Neural crest cell (in vitro differentiated cells): Measurements from ENCODE around the gene TRIP12. TPM values are rescaled to one million over a fixed set of nuclear protein-coding genes. Genes with fewer than 3 reads are reported as not detected.
A peak's percentile ranks its signal among the peaks of the same experiment; 100 is the strongest.
"Not testable (repeated sequence)": the region's sequence is repeated elsewhere in the genome, so short reads cannot be mapped to it uniquely, and the experiment has no call there.

ENCODE experiments used
- DNase-seq: peaks from one replicate; pipeline ENCODE4 v3.0.0; 2021; ENCODE audit warnings: low read depth, mixed read lengths, low spot score
- H3K27ac Mint-ChIP-seq: one replicate; pipeline ENCODE4 v1.8.0; 2021; ENCODE audit warnings: mild to moderate bottlenecking, mixed read lengths; ENCODE audit not compliant: unreplicated experiment
- H3K27me3 Mint-ChIP-seq: 2 replicates; pipeline ENCODE4 v1.8.0; 2021; ENCODE audit warnings: low read depth, mild to moderate bottlenecking, mixed read lengths
- H3K36me3 Mint-ChIP-seq: 2 replicates; pipeline ENCODE4 v1.8.0; 2021; ENCODE audit warnings: low read depth, mild to moderate bottlenecking, mixed read lengths
- H3K4me1 Mint-ChIP-seq: 2 replicates; pipeline ENCODE4 v1.8.0; 2021; ENCODE audit warnings: mixed read lengths
- H3K4me3 Mint-ChIP-seq: one replicate; pipeline ENCODE4 v1.8.0; 2021; ENCODE audit warnings: mild to moderate bottlenecking, mixed read lengths
- H3K9me3 Mint-ChIP-seq: 2 replicates; pipeline ENCODE4 v1.8.0; 2021; ENCODE audit warnings: mixed read lengths
- long read RNA-seq: library from polyadenylated mRNA; unstranded; transcript quantifications from one replicate; pipeline ENCODE4 v2.0.0, GENCODE V29; 2020
- total RNA-seq: library from RNA; stranded (reverse); gene quantifications from 2 replicates; pipeline ENCODE4 v1.2.1, GENCODE V29; 2021
- TF ChIP-seq, protein P1 (sequence below): fragments of 200-600 bp; sonication (generic); conservative IDR thresholded peaks from 2 replicates; pipeline ENCODE4 v1.5.0; 2021; ENCODE audit warnings: antibody characterized with exemption, mild to moderate bottlenecking

The TRIP12 gene
- total RNA-seq: 216 and 222 TPM in 2 replicates
- long read RNA-seq, partial matches to known transcripts: 23 of 56 reads
- long read RNA-seq, other reads (novel, unspliced or antisense): 31 of 56 reads

DNA sequence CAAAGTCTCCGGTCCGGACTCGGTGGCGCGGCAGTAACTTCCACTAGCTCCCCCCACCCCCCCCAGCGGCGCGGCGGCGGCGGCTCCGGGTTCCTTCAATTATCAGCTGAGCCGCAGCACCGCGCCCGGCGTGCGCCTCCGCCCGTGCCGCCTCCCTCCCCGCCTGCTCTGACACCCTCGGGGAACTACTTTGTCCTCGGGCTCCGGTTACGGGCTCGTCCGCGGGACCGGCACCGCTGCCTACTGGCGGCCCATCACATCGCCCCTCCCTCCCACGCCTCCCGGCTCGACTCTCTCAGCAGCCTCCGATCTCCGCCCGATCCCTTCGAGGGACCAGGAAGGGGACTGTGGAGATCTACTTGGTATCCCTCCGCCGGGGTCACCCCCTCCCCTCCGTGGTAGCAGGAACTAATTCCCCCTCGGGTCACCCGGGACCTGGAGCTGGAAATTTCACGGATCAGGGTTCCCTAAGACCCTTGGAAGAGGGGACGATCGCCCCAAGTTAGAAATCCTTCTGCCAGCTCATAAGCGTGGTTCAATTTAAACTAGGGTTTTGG, at the start of gene TRIP12:
TSS of gene TRIP12 (minus strand) at position 118 of the 557 bp plus-strand sequence. CDS start 41,930 bp downstream, outside the sequence.
- TF ChIP-seq, protein P1, sequence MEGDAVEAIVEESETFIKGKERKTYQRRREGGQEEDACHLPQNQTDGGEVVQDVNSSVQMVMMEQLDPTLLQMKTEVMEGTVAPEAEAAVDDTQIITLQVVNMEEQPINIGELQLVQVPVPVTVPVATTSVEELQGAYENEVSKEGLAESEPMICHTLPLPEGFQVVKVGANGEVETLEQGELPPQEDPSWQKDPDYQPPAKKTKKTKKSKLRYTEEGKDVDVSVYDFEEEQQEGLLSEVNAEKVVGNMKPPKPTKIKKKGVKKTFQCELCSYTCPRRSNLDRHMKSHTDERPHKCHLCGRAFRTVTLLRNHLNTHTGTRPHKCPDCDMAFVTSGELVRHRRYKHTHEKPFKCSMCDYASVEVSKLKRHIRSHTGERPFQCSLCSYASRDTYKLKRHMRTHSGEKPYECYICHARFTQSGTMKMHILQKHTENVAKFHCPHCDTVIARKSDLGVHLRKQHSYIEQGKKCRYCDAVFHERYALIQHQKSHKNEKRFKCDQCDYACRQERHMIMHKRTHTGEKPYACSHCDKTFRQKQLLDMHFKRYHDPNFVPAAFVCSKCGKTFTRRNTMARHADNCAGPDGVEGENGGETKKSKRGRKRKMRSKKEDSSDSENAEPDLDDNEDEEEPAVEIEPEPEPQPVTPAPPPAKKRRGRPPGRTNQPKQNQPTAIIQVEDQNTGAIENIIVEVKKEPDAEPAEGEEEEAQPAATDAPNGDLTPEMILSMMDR: no peak
- Mint-ChIP-seq H3K27ac (peak within 1 kb of the TSS; percentile 100), H3K4me1 (peaks cover 34% of the 10 kb centered on the region), H3K9me3 (no peaks in the 10 kb centered on the region), H3K36me3 (peaks cover 7% of the 10 kb centered on the region), H3K4me3 (peak within 1 kb of the TSS; percentile 100), H3K27me3 (peaks cover 4% of the 10 kb centered on the region)
- peak; percentile 87 for DNase-seq

DNA sequence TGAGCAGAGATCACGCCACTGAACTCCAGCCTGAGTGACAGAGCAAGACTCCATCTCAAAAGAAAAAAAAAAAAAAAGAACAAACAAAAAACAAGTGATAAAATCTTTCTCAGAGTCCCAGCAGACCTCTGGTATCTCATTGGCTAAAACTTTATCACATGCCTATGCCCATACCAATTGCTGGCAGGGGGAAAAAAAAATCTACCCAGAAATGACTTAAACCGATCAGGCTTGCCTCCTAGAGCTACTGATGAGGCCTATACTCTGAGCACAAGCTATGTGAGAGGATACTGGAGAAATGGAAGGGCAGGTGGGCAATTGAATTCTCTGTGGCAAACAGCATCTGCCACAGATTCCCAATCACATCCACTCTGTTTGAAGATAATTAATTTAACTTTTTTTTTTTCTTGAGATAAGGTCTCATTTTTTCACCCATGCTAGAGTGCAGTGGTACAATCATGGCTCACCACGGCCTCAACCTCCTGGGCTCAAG, 49.5 kb upstream of the TRIP12 start:
- Mint-ChIP-seq H3K4me3 (no peak overlapping the region), H3K27ac (no peak overlapping the region), H3K9me3 (no peaks in the 10 kb centered on the region), H3K27me3 (no peaks in the 10 kb centered on the region), H3K4me1 (no peaks in the 10 kb centered on the region), H3K36me3 (no peaks in the 10 kb centered on the region)
- TF ChIP-seq, protein P1: no peak
- DNase-seq: no peak

DNA sequence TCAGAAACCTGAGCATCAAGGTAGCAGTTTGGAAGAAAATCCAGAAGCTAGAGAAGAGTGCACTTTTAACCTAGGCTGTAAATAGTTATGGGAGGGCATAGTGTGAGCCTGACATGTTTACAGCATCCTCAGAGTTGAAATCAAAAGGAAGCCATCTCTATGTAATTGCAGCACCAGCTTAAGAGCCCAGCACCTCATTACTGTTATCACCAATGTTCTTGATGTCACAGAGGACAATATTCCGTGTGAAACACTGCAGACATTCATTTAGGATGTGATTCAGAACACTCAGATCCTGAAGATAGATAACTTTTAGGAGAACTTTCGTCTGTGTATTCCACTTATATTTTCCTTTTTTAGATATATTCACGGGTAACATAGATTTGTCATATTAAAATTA, 48.6 kb upstream of the TRIP12 start:
- DNase-seq: no peak
- H3K4me3 Mint-ChIP-seq: no peak overlapping the region
- H3K9me3 Mint-ChIP-seq: no peaks in the 10 kb centered on the region
- no peaks in the 10 kb centered on the region for H3K4me1 Mint-ChIP-seq
- H3K27ac Mint-ChIP-seq: no peak overlapping the region
- no peaks in the 10 kb centered on the region for H3K27me3 Mint-ChIP-seq
- TF ChIP-seq, protein P1: no peak
- H3K36me3 Mint-ChIP-seq: no peaks in the 10 kb centered on the region

DNA sequence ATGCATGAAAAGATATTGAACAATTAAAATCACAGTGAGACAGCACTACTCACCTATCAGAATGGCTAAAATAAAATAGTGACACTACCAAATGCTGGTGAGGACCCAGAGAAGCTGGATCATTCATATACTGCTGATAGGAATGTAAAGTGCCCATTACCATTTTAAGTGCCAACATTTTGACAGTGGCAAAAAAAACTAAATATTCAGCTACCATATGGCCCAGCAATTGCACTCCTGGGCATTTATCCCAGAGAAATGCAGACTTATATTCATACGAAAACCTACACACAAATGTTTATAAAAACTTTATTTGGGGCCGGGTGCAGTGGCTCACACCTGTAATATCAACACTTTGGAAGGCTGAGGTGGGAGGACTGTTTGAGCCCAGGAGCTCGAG, 48.1 kb upstream of the TRIP12 start:
- H3K4me3 Mint-ChIP-seq: no peak overlapping the region
- TF ChIP-seq, protein P1: no peak
- no peaks in the 10 kb centered on the region for H3K4me1 Mint-ChIP-seq
- no peak overlapping the region for H3K27ac Mint-ChIP-seq
- H3K27me3 Mint-ChIP-seq: no peaks in the 10 kb centered on the region
- no peaks in the 10 kb centered on the region for H3K9me3 Mint-ChIP-seq
- DNase-seq: no peak
- H3K36me3 Mint-ChIP-seq: no peaks in the 10 kb centered on the region

DNA sequence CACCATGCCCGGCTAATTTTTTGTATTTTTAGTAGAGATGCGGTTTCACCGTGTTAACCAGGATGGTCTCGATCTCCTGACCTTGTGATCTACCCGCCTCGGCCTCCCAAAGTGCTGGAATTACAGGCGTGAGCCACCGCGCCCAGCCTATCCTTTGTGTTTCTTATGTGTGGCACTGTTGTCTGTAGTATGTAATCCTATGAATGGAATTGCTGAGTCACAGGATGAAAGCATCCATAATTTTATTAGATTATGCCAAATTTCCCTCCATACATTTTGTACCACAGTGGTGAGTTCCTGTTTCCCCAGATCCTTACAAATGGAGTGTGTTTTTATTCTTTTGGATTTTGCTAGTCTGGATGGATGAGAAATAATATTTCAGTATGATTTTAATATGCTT, 41.8 kb upstream of the TRIP12 start:
- H3K27me3 Mint-ChIP-seq, H3K36me3 Mint-ChIP-seq, H3K4me3 Mint-ChIP-seq: not testable (repeated sequence)

DNA sequence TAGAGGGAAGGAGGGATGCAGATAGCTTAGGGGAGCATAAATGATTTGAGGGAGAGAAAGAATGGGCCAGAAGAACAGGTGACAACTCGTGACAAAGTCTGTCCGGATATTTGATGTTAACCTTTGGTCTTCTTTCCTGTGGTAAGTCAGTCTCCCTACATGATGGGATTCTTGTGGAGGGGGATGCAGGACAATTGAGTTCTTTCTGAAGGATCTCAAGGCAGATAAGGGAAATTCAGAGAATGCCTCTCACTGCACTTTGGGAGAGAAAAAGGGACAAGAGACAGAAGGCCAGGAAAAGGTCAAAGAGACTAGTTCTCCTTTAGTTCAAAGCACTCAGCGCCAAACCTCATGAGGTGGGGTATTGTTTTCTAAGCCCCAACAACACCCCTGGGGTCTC, 34.7 kb upstream of the TRIP12 start:
- Mint-ChIP-seq H3K9me3 (no peaks in the 10 kb centered on the region), H3K27ac (no peak overlapping the region), H3K4me3 (no peak overlapping the region), H3K27me3 (no peaks in the 10 kb centered on the region), H3K36me3 (no peaks in the 10 kb centered on the region), H3K4me1 (peaks cover 13% of the 10 kb centered on the region)
- TF ChIP-seq, protein P1: no peak
- DNase-seq: no peak

More for the DNA sequence above, 41.8 kb upstream of the TRIP12 start:
- not testable (repeated sequence) for H3K4me1 Mint-ChIP-seq, DNase-seq, H3K9me3 Mint-ChIP-seq, H3K27ac Mint-ChIP-seq
